HG02884 (cell line): Measurements from ENCODE around the gene TTC39B.

Experiments used
- ATAC-seq: cut with Tn5 transposase; IDR thresholded peaks from one replicate; pipeline ENCODE4 v1.9.1; 2021; ENCODE audit warnings: mild to moderate bottlenecking, moderate library complexity; ENCODE audit not compliant: unreplicated experiment

The TTC39B gene

DNA sequence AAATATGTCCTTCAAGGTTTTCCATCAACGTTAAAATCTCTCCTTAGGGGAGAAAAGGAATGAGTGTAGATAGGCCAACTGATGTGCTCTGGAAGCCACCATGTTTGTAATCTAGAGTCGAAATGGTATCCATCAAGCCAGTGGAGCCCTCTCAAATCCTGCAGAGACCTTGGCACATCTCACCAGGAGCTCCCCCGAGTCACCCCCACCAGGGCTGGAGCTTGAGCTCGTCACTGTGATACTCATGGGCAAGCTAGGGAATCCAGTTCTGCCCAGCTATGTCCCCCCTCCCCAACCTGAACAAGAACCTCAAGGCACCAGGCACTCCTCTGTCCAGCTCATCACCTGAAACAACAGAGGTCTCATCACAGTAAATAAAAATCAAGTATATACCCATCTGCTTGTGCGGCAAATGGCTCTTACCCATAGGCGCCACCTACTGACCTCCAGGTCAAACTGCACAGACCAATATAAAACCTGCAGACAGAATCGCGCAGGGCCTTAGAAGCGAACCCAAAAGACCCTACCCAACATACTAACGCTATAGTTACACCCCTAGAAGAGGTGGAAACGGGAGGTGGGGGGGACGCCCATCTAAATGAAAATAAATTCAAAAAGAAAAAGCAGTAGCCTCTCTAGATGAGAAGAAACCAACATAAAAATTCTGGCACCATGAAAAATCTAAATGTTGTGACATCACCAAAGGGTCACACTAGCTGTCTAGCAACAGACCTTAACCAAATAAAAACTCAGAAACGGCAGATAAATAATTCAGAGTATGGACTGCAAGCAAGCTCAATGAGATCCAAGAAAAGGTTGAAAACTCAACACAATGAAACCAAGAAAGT lies 75.0 kb downstream of the TTC39B start:
- ATAC-seq, result peak; percentile 51

DNA sequence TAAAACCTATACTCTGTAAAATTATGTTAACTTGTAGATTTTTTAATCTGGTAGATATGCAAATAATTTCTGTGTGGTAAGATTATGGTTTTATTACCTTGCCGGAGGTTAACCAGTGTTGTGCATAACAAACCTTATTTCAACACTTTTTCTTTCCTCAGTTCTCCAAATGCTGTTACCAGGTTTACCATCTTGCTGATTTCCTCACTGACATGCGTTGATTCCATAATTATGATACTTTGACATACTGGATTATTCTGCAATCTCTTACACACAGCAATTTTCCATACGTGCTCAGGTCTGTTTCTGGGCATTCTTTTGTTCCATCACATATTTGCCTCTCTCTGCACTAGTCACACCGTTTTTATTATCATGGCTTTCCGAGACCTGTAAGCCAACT lies 77.6 kb downstream of the TTC39B start:
- ATAC-seq, result no peak

DNA sequence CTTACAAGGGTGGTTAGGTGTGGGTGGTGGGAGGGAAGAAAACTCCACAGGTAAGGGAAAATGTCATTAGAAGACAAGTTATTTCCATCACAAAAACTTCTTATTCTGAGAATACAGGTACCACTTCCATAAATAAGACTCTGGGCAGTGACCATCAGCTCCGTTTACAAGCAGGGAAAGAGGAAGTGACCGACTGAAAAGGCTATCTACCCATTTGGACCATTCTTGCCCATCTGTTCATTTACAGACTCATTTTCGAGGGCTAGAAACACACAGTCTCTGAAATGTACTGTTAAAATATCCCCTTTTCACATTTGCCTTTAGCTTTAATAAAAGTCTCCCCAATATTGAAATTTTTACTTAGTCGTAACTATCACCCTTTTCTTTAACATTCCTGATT lies 79.5 kb downstream of the TTC39B start:
- ATAC-seq, result no peak

DNA sequence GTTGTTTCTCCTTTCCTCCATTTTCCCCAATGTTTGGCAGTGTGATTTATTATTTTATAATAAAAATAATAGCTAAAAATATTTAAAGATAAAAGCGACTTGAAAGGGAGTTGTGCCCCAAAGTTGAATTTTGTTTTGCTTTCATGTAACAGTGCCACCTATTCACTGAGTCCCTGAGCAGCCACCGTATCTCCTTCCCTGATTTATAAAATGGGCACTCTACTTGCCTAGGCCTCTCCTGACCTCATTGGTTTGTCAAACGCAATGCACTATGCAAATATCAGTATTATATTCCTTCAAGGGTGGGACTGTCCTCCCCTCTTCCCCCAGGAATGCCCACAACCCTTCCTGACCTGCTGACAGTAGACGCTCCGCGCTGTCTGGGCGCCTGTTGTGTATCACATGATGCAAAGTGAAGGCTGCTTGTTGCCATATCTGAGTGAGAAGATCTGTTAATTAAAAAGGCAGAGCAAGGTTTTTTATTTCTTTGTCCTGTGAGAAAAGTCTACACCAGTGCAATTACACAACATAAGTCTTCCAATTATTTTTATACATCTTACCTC lies 81.4 kb downstream of the TTC39B start:
- ATAC-seq, result no peak

DNA sequence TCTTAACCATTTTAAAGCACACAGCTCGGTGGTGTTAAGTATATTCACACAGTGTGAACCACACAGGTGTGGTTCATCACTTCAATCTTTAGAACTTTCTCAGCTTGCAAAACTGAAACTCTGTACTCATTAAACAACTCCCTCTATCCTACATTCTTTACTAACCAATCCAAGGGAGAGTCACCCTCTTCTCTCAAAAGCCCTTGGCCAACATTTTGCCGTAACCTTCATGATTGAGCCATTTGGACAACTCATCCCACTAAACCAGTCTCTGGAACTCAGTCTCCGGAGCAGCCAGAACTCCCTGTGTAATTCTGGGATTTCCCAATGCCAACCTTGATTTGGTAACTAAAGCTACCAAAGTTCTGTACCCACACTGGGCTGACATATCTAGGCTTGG lies 84.7 kb downstream of the TTC39B start:
- no peak for ATAC-seq

DNA sequence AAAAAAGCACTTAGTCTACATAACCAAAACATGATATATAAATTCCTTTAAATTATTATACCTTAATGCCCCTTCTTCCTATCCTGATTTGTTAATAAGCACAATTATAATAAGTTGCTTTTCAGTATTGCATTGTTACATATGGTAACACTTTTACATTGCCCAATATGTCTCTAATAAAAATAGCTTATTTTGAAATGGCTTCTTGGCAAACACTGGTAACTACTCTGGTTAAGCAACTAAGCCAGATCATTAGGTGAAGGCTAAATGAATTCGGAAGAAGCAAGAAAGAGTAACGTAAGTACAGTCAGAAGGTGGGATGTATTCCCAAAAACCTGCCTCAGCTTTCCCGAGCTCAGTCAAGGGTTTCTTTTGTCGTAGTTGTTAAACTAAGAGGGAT lies 85.3 kb downstream of the TTC39B start:
- ATAC-seq, result no peak

DNA sequence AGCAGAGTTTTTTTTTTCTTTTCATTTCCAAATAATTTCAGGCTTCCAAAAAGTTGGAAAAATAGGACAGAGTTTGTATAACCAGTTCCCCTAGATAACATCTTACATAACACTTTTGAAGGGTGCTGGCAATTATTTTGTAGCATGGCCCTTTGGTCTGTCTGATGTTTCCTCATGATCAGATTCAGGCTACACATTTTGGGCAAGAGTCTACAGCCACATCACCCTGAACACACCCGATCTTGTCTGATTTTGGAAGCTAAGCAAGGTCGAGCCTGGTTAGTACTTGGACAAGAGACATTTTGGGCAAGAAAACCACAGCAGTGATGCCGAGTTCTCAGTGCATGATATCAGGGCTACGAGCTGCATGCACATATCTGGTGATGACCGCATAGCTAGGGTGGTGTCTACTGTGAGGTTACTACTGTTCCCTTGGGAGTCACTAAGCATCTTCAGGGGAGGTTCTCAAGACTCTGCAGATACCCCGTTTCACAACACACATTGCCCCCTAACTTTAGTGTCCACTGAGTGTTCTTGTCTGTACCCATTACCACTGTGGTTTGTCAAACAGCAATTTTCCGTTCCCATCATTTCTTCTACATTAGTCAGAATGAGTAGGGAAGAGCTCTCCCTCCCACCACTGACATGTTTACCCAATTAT lies 86.2 kb downstream of the TTC39B start:
- ATAC-seq, result no peak

DNA sequence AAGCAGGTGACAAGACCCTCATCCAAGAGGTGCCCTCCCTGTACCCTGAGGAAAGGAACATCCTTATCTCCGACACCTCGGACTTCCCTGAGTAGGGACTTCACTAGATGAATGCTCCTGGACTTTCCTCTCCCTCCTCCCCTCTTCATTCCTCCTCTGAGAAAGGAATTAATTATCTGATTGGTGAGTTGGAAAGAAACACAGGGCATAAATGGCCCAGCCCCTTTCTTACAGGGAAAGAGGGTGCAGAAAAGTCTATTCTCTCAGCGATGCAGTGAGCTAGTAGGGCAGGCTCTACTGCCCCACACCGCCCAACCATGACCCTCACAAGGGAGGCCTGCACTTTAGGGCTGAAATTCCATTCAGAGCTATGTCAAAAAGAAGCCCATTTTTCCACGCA lies 87.5 kb downstream of the TTC39B start:
- no peak for ATAC-seq

DNA sequence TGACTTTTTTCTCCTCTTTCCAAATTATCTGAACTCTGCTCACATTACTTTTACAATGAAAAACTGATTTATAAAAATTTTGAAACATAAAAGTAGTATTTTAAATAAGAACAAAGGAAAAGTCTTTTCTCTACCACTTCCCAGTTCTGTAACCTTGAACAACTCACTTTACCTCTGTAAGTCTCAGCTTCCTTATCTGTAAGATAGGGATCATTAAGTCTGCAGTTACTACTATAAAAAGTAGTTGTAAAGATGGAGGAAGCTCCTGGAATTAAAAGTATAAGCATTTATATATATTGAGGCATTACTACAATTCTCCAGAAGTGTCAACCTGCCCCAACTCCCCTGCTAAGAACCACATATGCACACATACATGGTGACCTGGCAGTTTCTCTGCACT lies 88.0 kb downstream of the TTC39B start:
- no peak for ATAC-seq

DNA sequence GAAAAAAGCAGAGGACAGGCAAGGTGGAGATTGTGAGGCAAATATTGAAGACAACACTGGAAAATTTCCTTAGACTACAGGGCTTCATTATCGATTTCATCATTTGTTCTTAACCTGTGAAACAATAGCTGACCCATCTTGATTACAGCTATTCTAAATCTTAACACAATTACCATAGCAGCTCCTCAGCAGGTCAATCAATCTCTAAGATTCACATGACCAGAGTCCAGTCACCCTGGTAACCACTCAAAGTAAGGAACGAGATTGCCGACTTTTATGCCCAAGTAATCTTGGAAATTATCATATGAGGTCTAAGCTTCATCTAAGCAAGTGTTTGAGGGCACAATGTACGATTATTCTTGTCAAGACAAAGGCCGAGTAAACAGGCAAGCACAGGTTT lies 93.8 kb downstream of the TTC39B start:
- ATAC-seq, result no peak

DNA sequence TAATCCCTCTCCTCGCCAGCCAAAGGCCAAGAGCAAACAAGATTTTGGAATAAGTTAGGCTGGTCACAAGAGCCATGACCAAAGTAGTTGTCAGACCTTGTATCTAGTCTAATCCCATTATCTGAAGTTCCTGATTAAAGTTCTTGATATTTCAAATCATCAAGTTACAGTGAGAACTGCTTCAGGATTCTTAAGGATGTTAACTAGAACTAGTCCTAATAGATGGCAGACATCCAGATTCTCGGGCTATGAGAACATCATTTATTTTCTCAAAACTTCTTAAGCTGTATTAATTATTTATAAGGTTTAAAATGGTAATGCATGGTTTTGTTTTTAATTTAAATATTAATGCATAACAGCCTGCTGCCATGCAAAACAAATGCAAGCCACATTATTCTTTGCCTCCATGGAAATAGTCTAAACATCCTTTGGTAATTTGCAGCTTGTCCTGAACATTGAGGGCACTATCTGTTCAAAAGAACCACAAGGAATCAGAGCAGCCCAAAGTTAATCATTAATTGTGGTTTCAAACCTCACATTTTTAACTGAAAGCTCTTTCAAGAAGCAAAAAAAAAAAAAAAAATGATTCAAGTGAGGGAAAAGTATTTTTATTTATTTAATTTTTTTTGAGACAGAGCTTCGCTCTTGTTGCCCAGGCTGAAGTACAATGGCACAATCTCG lies 95.1 kb downstream of the TTC39B start:
- ATAC-seq, result peak; percentile 7

DNA sequence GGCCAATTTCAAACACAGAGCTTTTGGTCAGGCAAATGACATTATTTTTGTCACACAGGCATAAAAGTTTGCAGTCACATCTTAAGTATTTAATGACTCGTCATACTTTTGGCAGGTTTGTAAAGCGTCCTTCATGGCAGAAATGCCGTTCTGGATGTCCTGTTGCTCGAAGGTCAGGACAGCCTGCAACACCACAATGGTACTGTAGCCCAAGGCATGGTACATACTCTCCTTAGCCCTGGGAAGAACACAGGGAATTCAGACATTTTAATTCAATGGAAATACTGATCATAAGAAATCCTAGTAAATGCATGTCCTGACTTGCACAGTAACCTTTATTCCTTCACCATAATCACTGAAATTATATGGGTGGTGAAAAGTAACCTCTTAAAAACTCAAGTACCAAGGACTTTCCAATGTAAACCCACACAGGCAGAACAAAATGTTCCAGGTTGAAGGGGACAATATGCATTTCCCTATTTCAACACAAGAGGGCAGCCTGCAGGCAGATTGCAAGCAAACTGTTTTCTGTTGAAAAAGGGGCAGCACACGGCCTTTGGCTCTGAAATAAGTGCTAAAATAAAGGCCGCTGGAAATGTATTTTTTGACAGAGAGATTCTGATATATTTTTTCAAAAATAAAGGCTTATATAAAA lies 95.7 kb downstream of the TTC39B start:
- ATAC-seq, result peak; percentile 79

DNA sequence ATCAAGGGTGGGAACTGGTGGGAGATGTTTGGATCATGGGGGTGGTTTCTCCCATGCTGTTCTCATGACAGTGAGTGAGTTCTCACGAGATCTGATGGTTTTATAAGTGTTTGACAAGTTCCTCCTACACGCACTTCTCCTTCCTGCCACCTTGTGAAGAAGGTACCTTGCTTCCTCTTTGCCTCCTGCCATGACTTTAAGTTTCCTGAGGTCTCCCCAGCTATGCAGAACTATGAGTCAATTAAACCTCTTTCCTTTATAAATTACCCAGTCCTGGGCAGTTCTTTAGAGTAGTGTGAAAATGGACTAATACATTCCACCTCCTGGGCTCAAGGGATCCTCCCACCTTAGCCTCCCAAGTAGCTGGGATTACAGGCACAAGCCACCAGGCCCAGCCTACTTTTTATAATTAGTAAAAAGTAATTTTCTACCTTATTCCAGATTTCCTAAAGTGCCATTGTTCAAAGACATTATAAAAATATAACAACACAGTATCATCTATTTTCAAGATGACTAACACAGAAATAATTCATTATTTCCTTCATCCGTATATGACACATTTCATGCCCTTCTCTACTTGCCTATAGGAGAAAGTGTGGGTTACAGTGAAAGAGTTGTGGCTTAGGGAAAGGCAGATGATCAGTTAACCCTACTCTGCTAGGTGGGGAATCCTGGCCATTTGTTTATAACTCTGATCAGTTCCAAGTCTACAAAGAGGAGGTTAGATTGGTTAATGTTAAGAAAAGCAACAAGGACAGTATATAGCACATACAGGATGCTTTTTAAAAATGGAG lies 99.9 kb downstream of the TTC39B start:
- no peak for ATAC-seq

DNA sequence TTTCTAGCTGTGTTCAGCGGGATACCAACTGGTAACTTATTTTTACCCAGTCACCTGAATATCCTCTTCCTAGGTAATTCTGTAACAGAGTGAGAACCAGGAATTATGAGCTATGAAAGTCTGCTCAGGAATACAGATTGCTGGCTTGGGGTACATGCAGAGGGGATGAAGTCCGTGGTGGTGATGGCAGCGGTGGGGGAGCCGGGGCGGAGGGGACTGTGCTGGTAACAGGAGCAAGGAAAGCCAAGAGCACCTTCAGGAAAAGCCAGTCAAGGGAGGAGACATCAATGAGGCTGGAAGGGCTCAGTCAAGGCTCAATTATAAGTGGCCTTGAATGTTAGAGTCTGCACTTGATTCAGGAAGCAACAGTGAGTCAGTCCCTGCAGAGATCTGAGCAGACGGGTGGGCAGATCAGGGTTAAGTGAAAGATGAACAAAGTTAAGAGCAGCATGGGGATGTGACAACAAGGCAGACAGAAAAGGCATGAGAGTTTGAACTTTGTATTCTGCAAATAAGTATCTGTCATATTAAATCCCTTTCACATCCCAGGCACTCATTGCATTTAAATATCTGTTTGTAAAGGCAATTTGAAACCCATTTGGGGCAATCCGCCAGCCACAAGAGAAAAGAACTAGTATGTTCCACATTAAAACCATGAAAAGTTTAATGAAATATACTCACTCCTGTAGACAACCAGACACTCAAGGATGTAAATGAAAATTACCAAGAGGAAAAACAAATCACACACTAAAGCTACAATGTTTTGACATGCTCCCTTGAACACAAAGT lies 101.2 kb downstream of the TTC39B start:
- no peak for ATAC-seq

DNA sequence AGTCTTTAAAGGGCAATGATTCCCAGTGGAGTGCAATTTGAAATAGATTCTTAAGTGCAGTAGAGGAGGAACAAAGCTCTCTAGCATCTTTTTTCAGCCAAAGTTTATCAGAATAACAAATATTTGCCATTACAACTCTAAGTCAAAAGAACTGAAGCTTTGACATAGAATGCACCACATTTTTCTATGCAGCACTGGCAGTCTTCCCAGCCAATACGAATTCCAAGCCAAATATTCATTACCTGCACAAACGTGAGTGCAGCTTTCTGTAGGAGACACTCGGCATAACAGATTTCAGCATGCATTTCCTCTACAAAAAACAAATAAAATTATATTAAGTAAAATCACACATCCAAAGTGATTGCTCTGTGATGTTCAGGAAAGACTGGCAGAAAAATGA lies 103.4 kb downstream of the TTC39B start:
- ATAC-seq, result no peak

DNA sequence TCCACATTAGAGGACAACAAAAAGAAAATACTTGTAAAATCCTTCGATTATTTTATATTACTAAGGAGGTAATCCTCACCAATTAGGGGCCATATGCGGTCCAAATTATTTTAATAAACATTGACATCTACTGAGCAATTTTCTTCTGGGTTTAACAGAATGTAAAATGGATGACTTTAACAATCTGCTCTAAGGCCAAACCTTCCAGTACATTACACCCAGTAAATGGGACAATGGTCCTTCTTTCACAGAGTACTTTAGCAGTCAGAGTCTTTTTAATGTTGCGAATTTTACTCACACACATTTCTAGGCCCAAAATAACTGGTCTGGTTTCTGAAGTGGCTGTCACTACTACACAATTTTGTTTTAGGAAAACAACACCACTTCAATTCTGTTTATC lies 106.9 kb downstream of the TTC39B start:
- no peak for ATAC-seq

DNA sequence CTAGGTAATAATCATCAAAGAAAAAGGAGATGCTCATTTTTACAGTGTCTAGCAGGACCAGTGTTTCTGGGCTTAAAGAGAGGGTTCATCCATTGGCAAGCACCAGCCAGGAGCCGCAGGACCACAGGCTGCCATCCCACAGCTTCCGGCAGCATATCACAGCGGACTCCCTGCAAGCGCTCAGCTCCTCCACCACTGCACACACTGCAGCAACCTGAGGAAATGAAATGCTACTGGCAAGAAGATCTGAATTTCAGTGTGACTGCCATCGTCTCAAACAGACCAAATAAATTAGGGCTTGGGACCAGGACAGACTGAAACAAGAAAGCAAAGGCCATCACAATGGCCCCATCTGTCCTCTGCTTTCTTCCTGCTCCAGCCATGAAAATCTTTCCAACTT lies 114.2 kb downstream of the TTC39B start:
- no peak for ATAC-seq

DNA sequence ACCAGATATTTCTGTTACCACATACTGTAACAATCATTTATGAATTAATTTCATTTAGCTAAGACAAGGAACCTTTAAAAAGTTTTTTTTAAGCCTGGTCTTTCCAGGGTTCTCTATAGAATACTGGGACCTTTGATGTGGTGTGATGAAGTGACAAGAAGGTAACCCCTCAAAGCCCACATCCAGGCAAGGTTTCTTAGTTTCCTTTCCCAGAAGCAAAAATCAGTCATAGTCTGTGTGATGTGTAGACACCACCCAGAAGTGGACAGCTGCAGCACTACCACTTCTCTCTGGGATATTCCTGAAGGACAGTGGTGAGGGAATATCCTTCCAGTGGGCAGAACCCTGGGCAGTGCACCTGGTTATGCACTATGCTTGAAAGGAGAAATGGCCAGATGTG lies 115.6 kb downstream of the TTC39B start:
- ATAC-seq, result peak; percentile 90

DNA sequence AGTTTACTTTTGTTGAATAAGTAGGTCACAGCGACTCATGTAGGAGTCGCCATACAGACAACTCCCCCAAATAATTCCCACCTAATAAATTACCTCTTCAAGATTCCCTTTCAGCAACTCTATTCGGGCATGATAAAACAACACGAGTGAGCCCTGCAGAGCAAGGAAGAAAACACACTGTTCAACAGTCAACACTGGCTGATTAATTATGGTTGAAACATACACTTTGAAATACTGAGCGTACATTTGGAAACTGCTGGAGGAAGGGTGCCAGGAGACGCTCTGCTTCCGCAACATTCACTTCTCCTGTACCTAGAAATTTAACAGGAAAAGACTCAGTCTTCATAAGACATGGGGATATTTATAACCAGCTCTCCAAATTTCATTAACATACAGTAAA lies 117.5 kb downstream of the TTC39B start:
- ATAC-seq, result no peak

DNA sequence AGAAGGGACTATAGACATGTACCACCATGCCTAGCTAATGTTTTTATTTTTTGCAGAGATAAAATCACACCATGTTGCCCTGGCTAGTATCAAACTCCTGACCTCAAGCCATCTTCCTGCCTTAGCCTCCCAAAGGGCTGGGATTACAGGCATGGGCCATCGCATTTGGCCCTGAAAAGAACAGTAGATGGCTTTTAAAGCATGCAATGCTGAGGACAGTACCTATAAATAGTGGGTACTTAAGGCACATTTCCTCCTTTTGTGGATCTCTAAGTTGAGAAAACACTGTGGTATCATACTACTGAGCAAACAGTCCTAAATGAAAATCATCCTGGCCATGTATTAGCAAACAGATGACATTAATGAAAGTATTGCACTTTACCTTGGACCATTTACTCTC lies 119.4 kb downstream of the TTC39B start:
- no peak for ATAC-seq
